HUDEP-2 (cell line): ENCODE results near the gene P2RY2.

Source experiments
- DNase-seq, 76 experiments: peaks; one replicate each; lab custom pipeline; 2025; ENCODE audit not compliant: unreplicated experiment in 76 of 76; lab: John Stamatoyannopoulos, UW

Gene P2RY2

GRCh38 chr11:73203322-73203721 is 14.8 kb upstream of the P2RY2 start:
- no peak for DNase-seq

- no peak for DNase-seq
Observed at GRCh38 chr11:73203790-73204189, 14.3 kb upstream of the P2RY2 start.

GRCh38 chr11:73204711-73205121 is 13.4 kb upstream of the P2RY2 start:
- no peak for DNase-seq

- DNase-seq = no peak
Observed at GRCh38 chr11:73205661-73206343, 12.3 kb upstream of the P2RY2 start.

- DNase-seq = no peak
Observed at GRCh38 chr11:73206801-73207200, 11.3 kb upstream of the P2RY2 start.

- DNase-seq = no peak
Observed at GRCh38 chr11:73209892-73210291, 8.2 kb upstream of the P2RY2 start.

GRCh38 chr11:73210916-73211667 is 7.0 kb upstream of the P2RY2 start:
- no peak for DNase-seq

GRCh38 chr11:73213196-73214143 is 4.6 kb upstream of the P2RY2 start:
- no peak for DNase-seq

GRCh38 chr11:73215191-73216134 is 2.6 kb upstream of the P2RY2 start:
- DNase-seq = no peak

GRCh38 chr11:73216465-73216864 is 1.6 kb upstream of the P2RY2 start:
- DNase-seq = no peak

- no peak for DNase-seq
Observed at GRCh38 chr11:73217131-73217809, 811 bp upstream of the P2RY2 start.

GRCh38 chr11:73217810-73218105 is 323 bp upstream of the P2RY2 start:
- no peak for DNase-seq

- DNase-seq = no peak
Observed at GRCh38 chr11:73218830-73219215, 742 bp downstream of the P2RY2 start.

GRCh38 chr11:73219396-73220285 is 1.6 kb downstream of the P2RY2 start:
- no peak for DNase-seq

- peak in 1 of 76 experiments; percentile 5 for DNase-seq
Observed at GRCh38 chr11:73221451-73221850, 3.4 kb downstream of the P2RY2 start.

GRCh38 chr11:73221996-73222395 is 3.9 kb downstream of the P2RY2 start:
- DNase-seq = no peak

GRCh38 chr11:73223998-73224730 is 6.1 kb downstream of the P2RY2 start:
- no peak for DNase-seq
